ENCODE measurements around the gene DMAC2.
"Not testable (repeated sequence)": the region's sequence is repeated elsewhere in the genome, so short reads cannot be mapped to it uniquely, and the experiment has no call there.

DMAC2 gene

GRCh38 chr19:41422456-41422855 is 17.3 kb downstream of the DMAC2 start:
- DNase-seq: no peak

- DNase-seq: no peak
Measured at GRCh38 chr19:41421973-41422372, 17.7 kb downstream of the DMAC2 start.

GRCh38 chr19:41421314-41421713 is 18.4 kb downstream of the DMAC2 start:
- DNase-seq: no peak

GRCh38 chr19:41420101-41420880 is 19.4 kb downstream of the DMAC2 start:
- peak; percentile 77 for DNase-seq

- DNase-seq: no peak
Measured at GRCh38 chr19:41416194-41416674, 23.5 kb downstream of the DMAC2 start.

- DNase-seq: no peak
Measured at GRCh38 chr19:41415154-41415571, 24.5 kb downstream of the DMAC2 start.

- DNase-seq: no peak
Measured at GRCh38 chr19:41414461-41414860, 25.3 kb downstream of the DMAC2 start.

- no peak for DNase-seq
Measured at GRCh38 chr19:41413947-41414346, 25.8 kb downstream of the DMAC2 start.

- DNase-seq: no peak
Measured at GRCh38 chr19:41412953-41413352, 26.8 kb downstream of the DMAC2 start.

- no peak for DNase-seq
Measured at GRCh38 chr19:41411968-41412265, 27.8 kb downstream of the DMAC2 start.

GRCh38 chr19:41411100-41411967 is 28.4 kb downstream of the DMAC2 start:
- no peak for DNase-seq

GRCh38 chr19:41410336-41411054 is 29.2 kb downstream of the DMAC2 start:
- DNase-seq: no peak

- DNase-seq: no peak
Measured at GRCh38 chr19:41409288-41409687, 30.4 kb downstream of the DMAC2 start.

GRCh38 chr19:41408846-41409245 is 30.9 kb downstream of the DMAC2 start:
- not testable (repeated sequence) for DNase-seq

- DNase-seq: peak; percentile 76
Measured at GRCh38 chr19:41408256-41408655, 31.5 kb downstream of the DMAC2 start.

GRCh38 chr19:41407271-41407670 is 32.4 kb downstream of the DMAC2 start:
- DNase-seq: peak; percentile 68

GRCh38 chr19:41405776-41406175 is 33.9 kb downstream of the DMAC2 start:
- no peak for DNase-seq

GRCh38 chr19:41403181-41403970 is 36.3 kb downstream of the DMAC2 start:
- DNase-seq: no peak

GRCh38 chr19:41402010-41402409 is 37.7 kb downstream of the DMAC2 start:
- DNase-seq: no peak

- DNase-seq: no peak
Measured at GRCh38 chr19:41401483-41401882, 38.2 kb downstream of the DMAC2 start.

- DNase-seq: no peak
Measured at GRCh38 chr19:41399525-41399924, 40.2 kb downstream of the DMAC2 start.

GRCh38 chr19:41399091-41399490 is 40.6 kb downstream of the DMAC2 start:
- DNase-seq: no peak

GRCh38 chr19:41398598-41398997 is 41.1 kb downstream of the DMAC2 start:
- DNase-seq: no peak

All from GF-D8 (cell line).